ENCODE measurements around the gene TRIM67. TPM values are rescaled to one million over a fixed set of nuclear protein-coding genes. Genes with fewer than 3 reads are reported as not detected.
A peak's percentile ranks its signal among the peaks of the same experiment; 100 is the strongest.

The TRIM67 gene
- total and polyA plus RNA-seq, 9 of the 15 experiments (the other 6 are each of a cell fraction or from before 2014, with no cell fraction given) = 0.04 to 0.60 (median 0.31) TPM

DNA sequence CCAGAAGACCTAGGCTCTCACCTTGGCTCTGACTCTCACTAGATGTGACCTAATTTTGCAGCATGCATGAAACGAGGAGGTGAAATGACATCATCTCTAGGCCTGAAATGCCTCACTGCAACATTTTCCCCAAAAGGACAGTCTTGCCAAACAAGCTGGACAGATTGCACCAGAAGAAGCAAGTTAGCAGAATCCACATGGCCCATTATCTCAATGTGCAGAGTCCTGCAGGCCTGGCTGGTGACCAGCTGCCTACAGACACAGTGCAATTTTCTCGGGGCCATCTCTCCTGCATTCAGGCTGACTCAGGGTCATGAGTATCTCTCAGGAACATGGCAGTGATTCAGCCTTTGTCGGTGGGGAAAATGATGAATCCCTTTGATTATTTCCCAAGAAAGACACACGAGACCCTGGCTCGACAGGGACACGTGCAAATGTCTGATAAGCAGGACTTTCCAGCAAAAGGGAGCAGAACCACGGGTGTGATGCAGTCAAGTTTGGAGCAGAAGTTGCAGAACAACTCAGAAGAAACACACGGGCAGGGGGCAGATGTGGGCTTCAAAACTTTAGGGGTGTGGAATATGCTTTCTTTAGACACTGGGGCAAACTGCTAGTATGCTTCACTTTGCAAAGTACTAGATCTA is 38.7 kb downstream of the TRIM67 start (continued):
- TF ChIP-seq USF1 (CRISPR knock-in tag; IDR thresholded peaks at IDR 0.05) = peak; percentile 58
- peak; percentile 96 for TF ChIP-seq MAFG (tag; conservative IDR thresholded peaks at IDR 0.05)
- TF ChIP-seq CEBPG (CRISPR knock-in tag; IDR thresholded peaks at IDR 0.05) = peak; percentile 100
- peak; percentile 97 to 98 for TF ChIP-seq CEBPG (tag; conservative IDR thresholded peaks at IDR 0.05 in 1 of 2, IDR thresholded peaks at IDR 0.05 in 1 of 2)
- no peak for TF ChIP-seq ILK (tag; IDR thresholded peaks at IDR 0.05; ENCODE audit: borderline replicate concordance, low read depth)
- TF ChIP-seq ZNF518B (CRISPR knock-in tag; IDR thresholded peaks at IDR 0.05) = no peak
- TF ChIP-seq SREBF1 (IDR thresholded peaks at IDR 0.05; ENCODE audit: borderline replicate concordance, low read depth, low read length) = 0 out of 2 replicates have a peak, but pooled peaks have one; percentile 20
- TF ChIP-seq ZBTB34 (CRISPR knock-in tag; IDR thresholded peaks at IDR 0.05) = no peak
- no peak for TF ChIP-seq HMGXB4 (CRISPR knock-in tag; IDR thresholded peaks at IDR 0.05)
- TF ChIP-seq OTX1 (CRISPR knock-in tag; IDR thresholded peaks at IDR 0.05) = no peak
- no peak for TF ChIP-seq NFIX (CRISPR knock-in tag; IDR thresholded peaks at IDR 0.05; ENCODE audit: low read depth)
- TF ChIP-seq CSDE1 (IDR thresholded peaks at IDR 0.05) = no peak
- peak; percentile 97 for TF ChIP-seq TAL1 (IDR thresholded peaks at IDR 0.05)
- TF ChIP-seq ZBTB12 (CRISPR knock-in tag; IDR thresholded peaks at IDR 0.05) = peak; percentile 34; the same call in 1 of the 2 replicates
- TF ChIP-seq ZSCAN32 (CRISPR knock-in tag; IDR thresholded peaks at IDR 0.05) = no peak
- TF ChIP-seq MYC (IDR thresholded peaks at IDR 0.05; ENCODE audit: low read depth, low read length) = peak; percentile 99
- TF ChIP-seq MYC (CRISPR knock-in tag; IDR thresholded peaks at IDR 0.05; ENCODE audit: borderline replicate concordance, low read depth) = 0 out of 2 replicates have a peak, but pooled peaks have one; percentile 10
- no peak for TF ChIP-seq ZNF253 (CRISPR knock-in tag; conservative IDR thresholded peaks at IDR 0.05)

All from K562 (cell line).